ENCODE results near the gene USP31. TPM values are rescaled to one million over a fixed set of nuclear protein-coding genes. Genes with fewer than 3 reads are reported as not detected.

The USP31 gene
- total RNA-seq, 3 donors from 2014 or later, result 6.7 to 40.7 (median 21.0) TPM

GRCh38 chr16:23060458-23061320 is 88.6 kb downstream of the USP31 start:
- no peaks in the 10 kb centered on the region for H3K9me3 ChIP-seq
- no peak overlapping the region for H3K27ac ChIP-seq
- H3K4me1 ChIP-seq, result no peaks in the 10 kb centered on the region
- DNase-seq (ENCODE audit: low spot score in 2 of 2), result peak; percentile 65 to 66
- intact Hi-C loops (cut with DNase I; ENCODE audit: low total_unique reads), result no loop called here
- no peaks in the 10 kb centered on the region for H3K36me3 ChIP-seq
- no peaks in the 10 kb centered on the region for H3K27me3 ChIP-seq
- TF ChIP-seq POLR2AphosphoS5 (IDR thresholded peaks at IDR 0.05) (peak in 1 of 3 donors; percentile 23), POLR2A (IDR thresholded peaks at IDR 0.05) (no peak), CTCF (IDR thresholded peaks at IDR 0.05) (peak; percentile 46 to 72 (median 69))
- no peak overlapping the region for H3K4me3 ChIP-seq

- intact Hi-C loops (cut with DNase I; ENCODE audit: low total_unique reads), result no loop called here
- no peaks in the 10 kb centered on the region for H3K9me3 ChIP-seq
- H3K27me3 ChIP-seq, result peaks cover 0 to 8% of the 10 kb centered on the region in 2 donors
- no peaks in the 10 kb centered on the region for H3K4me1 ChIP-seq
- H3K27ac ChIP-seq, result no peak overlapping the region
- no peak for DNase-seq (ENCODE audit: low spot score in 2 of 2)
- TF ChIP-seq CTCF (IDR thresholded peaks at IDR 0.05), result no peak
- no peak for TF ChIP-seq POLR2A (IDR thresholded peaks at IDR 0.05)
- no peaks in the 10 kb centered on the region for H3K36me3 ChIP-seq
- no peak overlapping the region for H3K4me3 ChIP-seq
Observed at GRCh38 chr16:23059433-23059832, 89.8 kb downstream of the USP31 start.

GRCh38 chr16:23058576-23058975 is 90.7 kb downstream of the USP31 start:
- no peak for DNase-seq (ENCODE audit: low spot score in 2 of 2)
- intact Hi-C loops (cut with DNase I; ENCODE audit: low total_unique reads), result no loop called here
- Histone ChIP-seq H3K27me3 (peaks cover 0 to 8% of the 10 kb centered on the region in 2 donors), H3K4me1 (no peaks in the 10 kb centered on the region), H3K36me3 (no peaks in the 10 kb centered on the region), H3K27ac (no peak overlapping the region), H3K9me3 (no peaks in the 10 kb centered on the region), H3K4me3 (no peak overlapping the region)
- no peak for TF ChIP-seq POLR2A (IDR thresholded peaks at IDR 0.05)
- no peak for TF ChIP-seq CTCF (IDR thresholded peaks at IDR 0.05)
- no peak for TF ChIP-seq POLR2AphosphoS5 (IDR thresholded peaks at IDR 0.05)

- intact Hi-C loops (cut with DNase I; ENCODE audit: low total_unique reads), result no loop called here
- H3K36me3 ChIP-seq, result no peaks in the 10 kb centered on the region
- no peak overlapping the region for H3K27ac ChIP-seq
- no peaks in the 10 kb centered on the region for H3K4me1 ChIP-seq
- H3K27me3 ChIP-seq, result peaks cover 0 to 19% of the 10 kb centered on the region in 2 donors
- TF ChIP-seq CTCF (IDR thresholded peaks at IDR 0.05), result no peak
- TF ChIP-seq POLR2A (IDR thresholded peaks at IDR 0.05), result no peak
- TF ChIP-seq POLR2AphosphoS5 (IDR thresholded peaks at IDR 0.05), result no peak
- H3K4me3 ChIP-seq, result no peak overlapping the region
- DNase-seq (ENCODE audit: low spot score in 2 of 2), result no peak
- no peaks in the 10 kb centered on the region for H3K9me3 ChIP-seq
Observed at GRCh38 chr16:23057013-23057596, 92.1 kb downstream of the USP31 start.

- Histone ChIP-seq H3K27ac (no peak overlapping the region), H3K36me3 (no peaks in the 10 kb centered on the region), H3K27me3 (peaks cover 0 to 21% of the 10 kb centered on the region in 2 donors), H3K4me1 (no peaks in the 10 kb centered on the region), H3K9me3 (no peaks in the 10 kb centered on the region), H3K4me3 (no peak overlapping the region)
- intact Hi-C loops (cut with DNase I; ENCODE audit: low total_unique reads), result no loop called here
- DNase-seq (ENCODE audit: low spot score in 2 of 2), result no peak
- TF ChIP-seq POLR2A (IDR thresholded peaks at IDR 0.05), result no peak
- TF ChIP-seq POLR2AphosphoS5 (IDR thresholded peaks at IDR 0.05), result no peak
- TF ChIP-seq CTCF (IDR thresholded peaks at IDR 0.05), result no peak
Observed at GRCh38 chr16:23055481-23055880, 93.8 kb downstream of the USP31 start.
